GM12891 (cell line): Measurements from ENCODE around the gene MADD.

Experiments used
- POLR2A ChIP-seq: IDR thresholded peaks from 2 replicates; pipeline ENCODE4 v1.6.1; 2011; ENCODE audit warnings: low read depth, low read length, control low read depth
- TAF1 ChIP-seq: IDR thresholded peaks from 2 replicates; pipeline ENCODE4 v1.6.1; 2011; ENCODE audit warnings: low read depth, low read length, control low read depth

- TF ChIP-seq TAF1 (no peak), POLR2A (no peak)
These were observed 78.3 kb downstream of the MADD start for GRCh38 chr11:47348131-47348802.
